ENCODE data around the gene TGFB2.

The TGFB2 gene

GRCh38 chr1:218473522-218473921, 128.4 kb downstream of the TGFB2 start:
- H3K36me3 Mint-ChIP-seq (ENCODE audit: insufficient read depth) = no peaks in the 10 kb centered on the region

GRCh38 chr1:218474128-218474527, 129.0 kb downstream of the TGFB2 start:
- peak overlapping the region; percentile 18 for H3K4me3 Mint-ChIP-seq
- H3K4me1 Mint-ChIP-seq = peaks cover 7% of the 10 kb centered on the region

More at GRCh38 chr1:218473522-218473921, 128.4 kb downstream of the TGFB2 start:
- H3K4me1 Mint-ChIP-seq = peaks cover 7% of the 10 kb centered on the region
- no peak for ATAC-seq (replicated peaks; ENCODE audit: extremely low read depth, poor library complexity, severe bottlenecking)
- H3K4me3 Mint-ChIP-seq = no peak overlapping the region
- DNase-seq (ENCODE audit: low spot score in 2 of 2) = no peak
- no peaks in the 10 kb centered on the region for H3K9me3 Mint-ChIP-seq
- H3K27ac Mint-ChIP-seq (ENCODE audit: low read depth) = no peak overlapping the region
- H3K27me3 Mint-ChIP-seq = peaks cover 8% of the 10 kb centered on the region

GRCh38 chr1:218475275-218475674, 130.1 kb downstream of the TGFB2 start:
- DNase-seq (ENCODE audit: low spot score in 2 of 2) = no peak
- Mint-ChIP-seq H3K36me3 (ENCODE audit: insufficient read depth) (no peaks in the 10 kb centered on the region), H3K4me1 (peaks cover 7% of the 10 kb centered on the region), H3K9me3 (no peaks in the 10 kb centered on the region), H3K27ac (ENCODE audit: low read depth) (no peak overlapping the region), H3K27me3 (peaks cover 8% of the 10 kb centered on the region), H3K4me3 (no peak overlapping the region)
- no peak for ATAC-seq (replicated peaks; ENCODE audit: extremely low read depth, poor library complexity, severe bottlenecking)

More at GRCh38 chr1:218474128-218474527, 129.0 kb downstream of the TGFB2 start:
- Mint-ChIP-seq H3K9me3 (no peaks in the 10 kb centered on the region), H3K27ac (ENCODE audit: low read depth) (no peak overlapping the region), H3K27me3 (peaks cover 8% of the 10 kb centered on the region), H3K36me3 (ENCODE audit: insufficient read depth) (no peaks in the 10 kb centered on the region)
- DNase-seq (ENCODE audit: low spot score in 2 of 2) = no peak
- no peak for ATAC-seq (replicated peaks; ENCODE audit: extremely low read depth, poor library complexity, severe bottlenecking)

GRCh38 chr1:218475699-218476098, 130.6 kb downstream of the TGFB2 start:
- H3K36me3 Mint-ChIP-seq (ENCODE audit: insufficient read depth) = no peaks in the 10 kb centered on the region
- DNase-seq (ENCODE audit: low spot score in 2 of 2) = no peak
- ATAC-seq (replicated peaks; ENCODE audit: extremely low read depth, poor library complexity, severe bottlenecking) = no peak
- H3K4me1 Mint-ChIP-seq = peaks cover 7% of the 10 kb centered on the region
- peaks cover 8% of the 10 kb centered on the region for H3K27me3 Mint-ChIP-seq
- no peak overlapping the region for H3K4me3 Mint-ChIP-seq
- H3K9me3 Mint-ChIP-seq = no peaks in the 10 kb centered on the region
- H3K27ac Mint-ChIP-seq (ENCODE audit: low read depth) = no peak overlapping the region

GRCh38 chr1:218476385-218476784, 131.2 kb downstream of the TGFB2 start:
- H3K9me3 Mint-ChIP-seq = no peaks in the 10 kb centered on the region

GRCh38 chr1:218478336-218478735, 133.2 kb downstream of the TGFB2 start:
- ATAC-seq (replicated peaks; ENCODE audit: extremely low read depth, poor library complexity, severe bottlenecking) = no peak
- H3K27me3 Mint-ChIP-seq = peaks cover 8% of the 10 kb centered on the region
- no peak overlapping the region for H3K4me3 Mint-ChIP-seq
- peaks cover 7% of the 10 kb centered on the region for H3K4me1 Mint-ChIP-seq
- no peaks in the 10 kb centered on the region for H3K9me3 Mint-ChIP-seq
- H3K27ac Mint-ChIP-seq (ENCODE audit: low read depth) = no peak overlapping the region
- no peak for DNase-seq (ENCODE audit: low spot score in 2 of 2)
- H3K36me3 Mint-ChIP-seq (ENCODE audit: insufficient read depth) = no peaks in the 10 kb centered on the region

More at GRCh38 chr1:218476385-218476784, 131.2 kb downstream of the TGFB2 start:
- no peak overlapping the region for H3K27ac Mint-ChIP-seq (ENCODE audit: low read depth)
- H3K27me3 Mint-ChIP-seq = peaks cover 8% of the 10 kb centered on the region
- DNase-seq (ENCODE audit: low spot score in 2 of 2) (no peak), ATAC-seq (replicated peaks; ENCODE audit: extremely low read depth, poor library complexity, severe bottlenecking) (no peak)
- no peak overlapping the region for H3K4me3 Mint-ChIP-seq
- no peaks in the 10 kb centered on the region for H3K36me3 Mint-ChIP-seq (ENCODE audit: insufficient read depth)
- peaks cover 7% of the 10 kb centered on the region for H3K4me1 Mint-ChIP-seq

GRCh38 chr1:218479436-218480115, 134.4 kb downstream of the TGFB2 start:
- Mint-ChIP-seq H3K36me3 (ENCODE audit: insufficient read depth) (no peaks in the 10 kb centered on the region), H3K27ac (ENCODE audit: low read depth) (no peak overlapping the region), H3K9me3 (no peaks in the 10 kb centered on the region), H3K4me1 (peaks cover 1% of the 10 kb centered on the region), H3K4me3 (no peak overlapping the region), H3K27me3 (peaks cover 2% of the 10 kb centered on the region)
- DNase-seq (ENCODE audit: low spot score in 2 of 2) (no peak), ATAC-seq (replicated peaks; ENCODE audit: extremely low read depth, poor library complexity, severe bottlenecking) (no peak)

- no peaks in the 10 kb centered on the region for H3K36me3 Mint-ChIP-seq (ENCODE audit: insufficient read depth)
- no peaks in the 10 kb centered on the region for H3K4me1 Mint-ChIP-seq
- DNase-seq (ENCODE audit: low spot score in 2 of 2) = no peak
- ATAC-seq (replicated peaks; ENCODE audit: extremely low read depth, poor library complexity, severe bottlenecking) = no peak
- H3K27ac Mint-ChIP-seq (ENCODE audit: low read depth) = no peak overlapping the region
- H3K9me3 Mint-ChIP-seq = no peaks in the 10 kb centered on the region
- H3K27me3 Mint-ChIP-seq = no peaks in the 10 kb centered on the region
- no peak overlapping the region for H3K4me3 Mint-ChIP-seq
Observed at GRCh38 chr1:218480137-218480536, 135.0 kb downstream of the TGFB2 start.

- no peaks in the 10 kb centered on the region for H3K36me3 Mint-ChIP-seq (ENCODE audit: insufficient read depth)
- H3K27me3 Mint-ChIP-seq = no peaks in the 10 kb centered on the region
- H3K9me3 Mint-ChIP-seq = no peaks in the 10 kb centered on the region
- no peak overlapping the region for H3K27ac Mint-ChIP-seq (ENCODE audit: low read depth)
- H3K4me3 Mint-ChIP-seq = no peak overlapping the region
- ATAC-seq (replicated peaks; ENCODE audit: extremely low read depth, poor library complexity, severe bottlenecking) = no peak
- no peaks in the 10 kb centered on the region for H3K4me1 Mint-ChIP-seq
- DNase-seq (ENCODE audit: low spot score in 2 of 2) = no peak
Observed at GRCh38 chr1:218480588-218481099, 135.5 kb downstream of the TGFB2 start.

GRCh38 chr1:218481116-218481775, 136.1 kb downstream of the TGFB2 start:
- Mint-ChIP-seq H3K36me3 (ENCODE audit: insufficient read depth) (no peaks in the 10 kb centered on the region), H3K27ac (ENCODE audit: low read depth) (no peak overlapping the region), H3K9me3 (no peaks in the 10 kb centered on the region), H3K4me3 (no peak overlapping the region), H3K27me3 (no peaks in the 10 kb centered on the region), H3K4me1 (no peaks in the 10 kb centered on the region)
- DNase-seq (ENCODE audit: low spot score in 2 of 2) = no peak
- ATAC-seq (replicated peaks; ENCODE audit: extremely low read depth, poor library complexity, severe bottlenecking) = no peak

GRCh38 chr1:218482683-218483082, 137.5 kb downstream of the TGFB2 start:
- ATAC-seq (replicated peaks; ENCODE audit: extremely low read depth, poor library complexity, severe bottlenecking) = no peak
- DNase-seq (ENCODE audit: low spot score in 2 of 2) = no peak
- H3K4me3 Mint-ChIP-seq = no peak overlapping the region

GRCh38 chr1:218485241-218485928, 140.2 kb downstream of the TGFB2 start:
- Mint-ChIP-seq H3K9me3 (no peaks in the 10 kb centered on the region), H3K27ac (ENCODE audit: low read depth) (no peak overlapping the region), H3K4me3 (no peak overlapping the region), H3K36me3 (ENCODE audit: insufficient read depth) (no peaks in the 10 kb centered on the region), H3K27me3 (no peaks in the 10 kb centered on the region), H3K4me1 (no peaks in the 10 kb centered on the region)
- no peak for DNase-seq (ENCODE audit: low spot score in 2 of 2)
- no peak for ATAC-seq (replicated peaks; ENCODE audit: extremely low read depth, poor library complexity, severe bottlenecking)

More at GRCh38 chr1:218482683-218483082, 137.5 kb downstream of the TGFB2 start:
- no peaks in the 10 kb centered on the region for H3K36me3 Mint-ChIP-seq (ENCODE audit: insufficient read depth)
- H3K27ac Mint-ChIP-seq (ENCODE audit: low read depth) = no peak overlapping the region
- H3K9me3 Mint-ChIP-seq = no peaks in the 10 kb centered on the region
- no peaks in the 10 kb centered on the region for H3K4me1 Mint-ChIP-seq
- H3K27me3 Mint-ChIP-seq = no peaks in the 10 kb centered on the region

Measured in central memory CD8-positive, alpha-beta T cell (primary cell).